ENCODE measurements around the gene UGT1A10.

Gene UGT1A10

GRCh38 chr2:233789554-233789953 lies 153.3 kb downstream of the UGT1A10 start:
- ATAC-seq (ENCODE audit: insufficient read depth, low read depth) (no peak), DNase-seq (no peak)
- Histone ChIP-seq H3K4me1 (ENCODE audit: insufficient read depth, low read length) (no peaks in the 10 kb centered on the region), H3K27me3 (ENCODE audit: insufficient read depth, low read length, poor library complexity) (no peaks in the 10 kb centered on the region), H4K20me1 (ENCODE audit: insufficient read depth, low read length) (no peaks in the 10 kb centered on the region), H3K9ac (ENCODE audit: low read depth, low read length) (no peak overlapping the region), H3K4me3 (ENCODE audit: low read depth in 1 of 2, low read length in 2 of 2) (no peak overlapping the region), H3K79me2 (ENCODE audit: insufficient read depth, low read length) (no peaks in the 10 kb centered on the region), H3K9me3 (ENCODE audit: insufficient read depth, low read length, severe bottlenecking) (no peaks in the 10 kb centered on the region), H3K27ac (ENCODE audit: low read length) (no peak overlapping the region), H3K36me3 (ENCODE audit: insufficient read depth, low read length) (no peaks in the 10 kb centered on the region), H2AFZ (ENCODE audit: low read depth, low read length) (no peak overlapping the region), H3K4me2 (ENCODE audit: insufficient read depth, low read length) (no peak overlapping the region)
- TF ChIP-seq EZH2 (IDR thresholded peaks at IDR 0.05; ENCODE audit: borderline replicate concordance, low read depth, low read length, severe bottlenecking) (no peak), CTCF (IDR thresholded peaks at IDR 0.05; ENCODE audit: borderline replicate concordance, extremely low read depth, low read length, poor library complexity, severe bottlenecking) (no peak)

GRCh38 chr2:233791151-233791882 lies 155.1 kb downstream of the UGT1A10 start:
- no peak overlapping the region for H3K4me2 ChIP-seq (ENCODE audit: insufficient read depth, low read length)
- ATAC-seq (ENCODE audit: insufficient read depth, low read depth) (no peak), DNase-seq (no peak)
- no peaks in the 10 kb centered on the region for H3K36me3 ChIP-seq (ENCODE audit: insufficient read depth, low read length)
- H2AFZ ChIP-seq (ENCODE audit: low read depth, low read length), result no peak overlapping the region
- no peak overlapping the region for H3K27ac ChIP-seq (ENCODE audit: low read length)
- H3K9ac ChIP-seq (ENCODE audit: low read depth, low read length), result no peak overlapping the region
- H3K9me3 ChIP-seq (ENCODE audit: insufficient read depth, low read length, severe bottlenecking), result no peaks in the 10 kb centered on the region
- H3K79me2 ChIP-seq (ENCODE audit: insufficient read depth, low read length), result no peaks in the 10 kb centered on the region
- no peaks in the 10 kb centered on the region for H3K4me1 ChIP-seq (ENCODE audit: insufficient read depth, low read length)
- H3K4me3 ChIP-seq (ENCODE audit: low read depth in 1 of 2, low read length in 2 of 2), result no peak overlapping the region
- H4K20me1 ChIP-seq (ENCODE audit: insufficient read depth, low read length), result no peaks in the 10 kb centered on the region
- H3K27me3 ChIP-seq (ENCODE audit: insufficient read depth, low read length, poor library complexity), result no peaks in the 10 kb centered on the region
- no peak for TF ChIP-seq EZH2 (IDR thresholded peaks at IDR 0.05; ENCODE audit: borderline replicate concordance, low read depth, low read length, severe bottlenecking)
- no peak for TF ChIP-seq CTCF (IDR thresholded peaks at IDR 0.05; ENCODE audit: borderline replicate concordance, extremely low read depth, low read length, poor library complexity, severe bottlenecking)

DNA sequence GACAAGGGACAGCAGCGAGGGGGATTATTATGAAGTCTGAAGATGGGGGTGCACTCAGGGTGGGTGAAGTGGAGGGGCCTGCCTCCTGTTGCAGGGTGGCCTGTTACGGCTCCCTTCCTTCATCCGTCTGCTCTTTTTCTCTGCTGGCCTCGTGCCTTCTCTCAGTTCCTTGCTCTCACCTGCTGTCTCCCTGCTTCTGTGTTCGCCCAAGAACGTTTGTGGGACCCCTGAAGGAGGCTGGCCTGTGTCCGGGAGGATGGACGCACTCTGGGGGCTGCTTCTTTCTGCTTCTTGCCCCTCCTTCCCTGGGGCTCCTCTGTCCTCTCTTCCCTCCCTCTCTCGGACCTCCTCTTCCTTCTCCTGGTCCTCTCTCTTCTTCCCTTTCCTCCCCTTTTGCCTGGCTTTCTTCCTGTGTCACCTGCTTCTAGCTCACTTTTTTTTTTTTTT lies 155.7 kb downstream of the UGT1A10 start:
- Histone ChIP-seq H3K4me1 (ENCODE audit: insufficient read depth, low read length) (no peaks in the 10 kb centered on the region), H3K27me3 (ENCODE audit: insufficient read depth, low read length, poor library complexity) (no peaks in the 10 kb centered on the region), H3K4me2 (ENCODE audit: insufficient read depth, low read length) (no peak overlapping the region), H3K79me2 (ENCODE audit: insufficient read depth, low read length) (no peaks in the 10 kb centered on the region), H3K9ac (ENCODE audit: low read depth, low read length) (no peak overlapping the region), H3K27ac (ENCODE audit: low read length) (no peak overlapping the region), H2AFZ (ENCODE audit: low read depth, low read length) (no peak overlapping the region), H3K4me3 (ENCODE audit: low read depth in 1 of 2, low read length in 2 of 2) (no peak overlapping the region), H4K20me1 (ENCODE audit: insufficient read depth, low read length) (no peaks in the 10 kb centered on the region), H3K36me3 (ENCODE audit: insufficient read depth, low read length) (no peaks in the 10 kb centered on the region), H3K9me3 (ENCODE audit: insufficient read depth, low read length, severe bottlenecking) (no peaks in the 10 kb centered on the region)
- DNase-seq (no peak), ATAC-seq (ENCODE audit: insufficient read depth, low read depth) (no peak)
- TF ChIP-seq EZH2 (IDR thresholded peaks at IDR 0.05; ENCODE audit: borderline replicate concordance, low read depth, low read length, severe bottlenecking) (no peak), CTCF (IDR thresholded peaks at IDR 0.05; ENCODE audit: borderline replicate concordance, extremely low read depth, low read length, poor library complexity, severe bottlenecking) (no peak)
